ENCODE data around the gene TRIP10.

DNA sequence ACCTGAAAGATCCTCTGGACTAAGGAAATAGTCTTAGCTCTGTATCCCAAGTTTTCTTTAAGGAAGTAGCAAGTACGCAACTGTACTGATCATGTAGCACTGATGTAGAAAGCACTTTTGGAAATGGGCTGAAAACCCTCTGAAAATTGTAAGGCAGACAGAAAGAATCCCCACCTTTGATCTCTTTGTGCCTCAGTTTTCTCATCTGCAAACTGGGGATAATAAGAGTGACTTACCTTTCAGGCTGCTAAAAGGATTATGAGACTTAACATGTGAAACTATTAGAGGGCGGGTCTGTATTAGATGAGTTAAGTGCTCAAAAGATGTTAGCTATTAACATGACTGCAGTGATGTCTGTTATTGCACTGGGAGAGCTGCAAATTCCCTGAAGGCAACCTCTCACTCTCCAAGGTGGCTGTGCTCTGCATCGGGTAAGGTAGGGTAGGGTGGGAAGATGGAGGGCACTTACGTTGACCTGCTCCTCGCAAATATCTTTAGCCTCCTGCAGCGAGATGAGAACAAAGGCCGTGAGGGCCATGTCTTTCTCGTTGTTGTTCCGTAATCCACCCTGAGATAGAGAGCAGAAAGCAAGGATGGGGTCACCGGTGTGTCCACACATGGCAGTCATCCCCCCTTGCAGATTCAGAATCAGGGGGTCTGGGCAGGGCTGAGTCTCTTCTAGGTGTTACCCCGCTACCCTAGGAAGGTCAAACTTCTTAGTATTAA lies 49.2 kb upstream of the TRIP10 start:
- TF ChIP-seq ZNF384 (IDR thresholded peaks at IDR 0.05), result no peak
- TF ChIP-seq FOXM1 (IDR thresholded peaks at IDR 0.05; ENCODE audit: borderline replicate concordance), result no peak
- no peak for TF ChIP-seq SP1 (IDR thresholded peaks at IDR 0.05)
- TF ChIP-seq ELF4 (IDR thresholded peaks at IDR 0.05), result no peak
- TF ChIP-seq LEF1 (IDR thresholded peaks at IDR 0.05; ENCODE audit: borderline replicate concordance), result no peak
- no peak for TF ChIP-seq CTBP1 (IDR thresholded peaks at IDR 0.05; ENCODE audit: borderline replicate concordance)
- TF ChIP-seq, protein P1, sequence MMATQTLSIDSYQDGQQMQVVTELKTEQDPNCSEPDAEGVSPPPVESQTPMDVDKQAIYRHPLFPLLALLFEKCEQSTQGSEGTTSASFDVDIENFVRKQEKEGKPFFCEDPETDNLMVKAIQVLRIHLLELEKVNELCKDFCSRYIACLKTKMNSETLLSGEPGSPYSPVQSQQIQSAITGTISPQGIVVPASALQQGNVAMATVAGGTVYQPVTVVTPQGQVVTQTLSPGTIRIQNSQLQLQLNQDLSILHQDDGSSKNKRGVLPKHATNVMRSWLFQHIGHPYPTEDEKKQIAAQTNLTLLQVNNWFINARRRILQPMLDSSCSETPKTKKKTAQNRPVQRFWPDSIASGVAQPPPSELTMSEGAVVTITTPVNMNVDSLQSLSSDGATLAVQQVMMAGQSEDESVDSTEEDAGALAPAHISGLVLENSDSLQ (IDR thresholded peaks at IDR 0.05), result no peak
- no peak for TF ChIP-seq BHLHE40 (IDR thresholded peaks at IDR 0.05; ENCODE audit: borderline replicate concordance)
- no peak for TF ChIP-seq SUZ12 (IDR thresholded peaks at IDR 0.05)
